ENCODE measurements around the gene SPTBN4.

The SPTBN4 gene

DNA sequence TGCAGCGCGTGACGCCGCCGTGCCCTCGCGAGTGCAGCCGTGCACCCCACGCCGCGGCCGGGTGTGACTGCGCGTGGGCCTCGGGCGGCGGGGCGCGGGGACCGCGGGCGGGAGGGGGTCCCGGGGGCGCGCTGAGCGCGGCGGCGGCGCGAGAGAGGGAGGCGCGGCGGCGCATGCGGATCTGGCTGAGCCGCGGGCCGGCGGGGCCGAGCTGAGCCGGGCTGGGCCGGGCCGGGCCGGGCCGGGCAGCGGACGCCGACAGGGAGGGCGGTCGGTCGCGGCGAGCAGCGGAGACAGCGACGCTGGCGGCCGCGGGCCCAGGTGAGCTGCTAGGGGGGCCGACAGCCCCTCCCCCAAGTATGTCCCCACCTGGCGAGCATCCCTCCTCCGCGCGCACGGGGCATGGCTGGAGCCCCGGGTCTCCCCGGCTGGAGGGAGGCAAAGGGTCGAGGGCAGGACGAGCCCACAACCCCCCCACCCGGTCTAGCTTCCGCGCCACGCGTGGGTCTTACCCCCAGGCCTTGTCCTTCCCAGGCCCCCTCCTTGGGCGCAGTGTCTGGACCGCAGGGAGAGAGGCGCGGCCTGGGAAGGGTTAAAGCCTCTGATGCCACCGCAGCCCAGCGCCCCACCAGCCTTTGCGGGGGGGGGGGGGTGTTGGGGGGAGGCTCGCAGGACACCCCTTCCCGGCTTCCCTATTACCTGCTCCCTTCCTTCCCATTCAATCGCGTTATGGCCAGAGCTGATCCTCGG lies at the start of gene SPTBN4:
Gene SPTBN4 (plus strand): TSS at position 17 of the 750 bp plus-strand sequence. CDS start 5,621 bp downstream, outside the sequence.
- TF ChIP-seq, protein P1, sequence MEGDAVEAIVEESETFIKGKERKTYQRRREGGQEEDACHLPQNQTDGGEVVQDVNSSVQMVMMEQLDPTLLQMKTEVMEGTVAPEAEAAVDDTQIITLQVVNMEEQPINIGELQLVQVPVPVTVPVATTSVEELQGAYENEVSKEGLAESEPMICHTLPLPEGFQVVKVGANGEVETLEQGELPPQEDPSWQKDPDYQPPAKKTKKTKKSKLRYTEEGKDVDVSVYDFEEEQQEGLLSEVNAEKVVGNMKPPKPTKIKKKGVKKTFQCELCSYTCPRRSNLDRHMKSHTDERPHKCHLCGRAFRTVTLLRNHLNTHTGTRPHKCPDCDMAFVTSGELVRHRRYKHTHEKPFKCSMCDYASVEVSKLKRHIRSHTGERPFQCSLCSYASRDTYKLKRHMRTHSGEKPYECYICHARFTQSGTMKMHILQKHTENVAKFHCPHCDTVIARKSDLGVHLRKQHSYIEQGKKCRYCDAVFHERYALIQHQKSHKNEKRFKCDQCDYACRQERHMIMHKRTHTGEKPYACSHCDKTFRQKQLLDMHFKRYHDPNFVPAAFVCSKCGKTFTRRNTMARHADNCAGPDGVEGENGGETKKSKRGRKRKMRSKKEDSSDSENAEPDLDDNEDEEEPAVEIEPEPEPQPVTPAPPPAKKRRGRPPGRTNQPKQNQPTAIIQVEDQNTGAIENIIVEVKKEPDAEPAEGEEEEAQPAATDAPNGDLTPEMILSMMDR (IDR thresholded peaks at IDR 0.05; ENCODE audit: low read depth, low read length) = no peak
- H3K4me3 ChIP-seq (ENCODE audit: low read depth, low read length) = peak within 1 kb of the TSS; percentile 14
- in situ Hi-C loops (cut with HindIII; ENCODE audit: low sequenced_read_pairs) = no loop called here
- DNase-seq (ENCODE audit: low read depth, low spot score) = no peak

GRCh38 chr19:40417643-40417981 lies 49.2 kb upstream of the SPTBN4 start:
- no peak overlapping the region for H3K4me3 ChIP-seq (ENCODE audit: low read depth, low read length)
- TF ChIP-seq, protein P1 (IDR thresholded peaks at IDR 0.05; ENCODE audit: low read depth, low read length) = no peak
- no peak for DNase-seq (ENCODE audit: low read depth, low spot score)
- in situ Hi-C loops (cut with HindIII; ENCODE audit: low sequenced_read_pairs) = no loop called here

DNA sequence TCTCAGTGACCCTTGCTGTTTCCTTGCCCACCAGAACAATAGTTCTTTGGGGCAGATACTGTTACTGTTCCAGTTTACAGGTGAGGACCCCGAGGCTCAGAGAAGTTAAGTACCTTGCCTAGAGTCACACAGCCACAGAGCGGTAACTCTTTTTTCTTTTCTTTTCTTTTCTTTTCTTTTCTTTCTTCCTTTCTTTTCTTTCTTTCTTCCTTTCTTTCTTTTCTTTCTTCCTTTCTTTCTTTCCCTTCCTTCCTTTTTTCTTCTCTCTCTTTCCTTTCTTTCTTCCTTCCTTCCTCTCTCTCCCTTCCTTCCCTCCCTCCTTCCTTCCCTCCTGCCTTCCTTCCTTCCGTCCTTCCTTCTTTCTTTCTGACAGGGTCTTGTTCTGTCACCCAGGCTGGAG lies 48.8 kb upstream of the SPTBN4 start:
- H3K4me3 ChIP-seq (ENCODE audit: low read depth, low read length) = no peak overlapping the region
- in situ Hi-C loops (cut with HindIII; ENCODE audit: low sequenced_read_pairs) = no loop called here
- no peak for DNase-seq (ENCODE audit: low read depth, low spot score)
- TF ChIP-seq, protein P1 (IDR thresholded peaks at IDR 0.05; ENCODE audit: low read depth, low read length) = no peak

- DNase-seq (ENCODE audit: low read depth, low spot score) = no peak
- in situ Hi-C loops (cut with HindIII; ENCODE audit: low sequenced_read_pairs) = no loop called here
- no peak overlapping the region for H3K4me3 ChIP-seq (ENCODE audit: low read depth, low read length)
Observed at GRCh38 chr19:40419066-40419612, 47.7 kb upstream of the SPTBN4 start.

GRCh38 chr19:40419780-40420179 lies 47.0 kb upstream of the SPTBN4 start:
- in situ Hi-C loops (cut with HindIII; ENCODE audit: low sequenced_read_pairs) = no loop called here
- no peak for DNase-seq (ENCODE audit: low read depth, low spot score)
- H3K4me3 ChIP-seq (ENCODE audit: low read depth, low read length) = no peak overlapping the region
- TF ChIP-seq, protein P1 (IDR thresholded peaks at IDR 0.05; ENCODE audit: low read depth, low read length) = no peak

More at GRCh38 chr19:40419066-40419612, 47.7 kb upstream of the SPTBN4 start:
- TF ChIP-seq, protein P1 (IDR thresholded peaks at IDR 0.05; ENCODE audit: low read depth, low read length) = no peak

GRCh38 chr19:40420451-40420765 lies 46.4 kb upstream of the SPTBN4 start:
- peak overlapping the region; percentile 57 for H3K4me3 ChIP-seq (ENCODE audit: low read depth, low read length)
- TF ChIP-seq, protein P1 (IDR thresholded peaks at IDR 0.05; ENCODE audit: low read depth, low read length) = no peak
- DNase-seq (ENCODE audit: low read depth, low spot score) = no peak
- in situ Hi-C loops (cut with HindIII; ENCODE audit: low sequenced_read_pairs) = no loop called here

Data from astrocyte of the spinal cord (primary cell).